Neural cell (in vitro differentiated cells): Measurements from ENCODE around the gene GARIN3. TPM values are rescaled to one million over a fixed set of nuclear protein-coding genes. Genes with fewer than 3 reads are reported as not detected.

Source experiments
- H2AFZ ChIP-seq: fragments of 200-600, 300-800 bp; sonication (generic), shearing (Covaris generic); 2 replicates; pipeline ENCODE4 v1.6.0; 2014; ENCODE audit warnings: low read depth, mild to moderate bottlenecking, antibody characterized with exemption, low read length, moderate library complexity
- H3F3A ChIP-seq: fragments of 200-600 bp; shearing (Covaris generic); 2 replicates; pipeline ENCODE4 v1.6.1; 2016; ENCODE audit warnings: mild to moderate bottlenecking, moderate library complexity, mixed read lengths, antibody characterized with exemption, low read length; ENCODE audit not compliant: insufficient read depth, poor library complexity, severe bottlenecking
- H3K27ac ChIP-seq: fragments of 200-600, 300-800 bp; sonication (generic), shearing (Covaris generic); 2 replicates; pipeline ENCODE4 v1.5.1; 2014; ENCODE audit warnings: mild to moderate bottlenecking, low read length, moderate library complexity
- H3K27me3 ChIP-seq: fragments of 300-800, 200-600 bp; sonication (generic), shearing (Covaris generic); 2 replicates; pipeline ENCODE4 v1.6.0; 2014; ENCODE audit warnings: mild to moderate bottlenecking, low read depth, low read length, moderate library complexity; ENCODE audit not compliant: insufficient read depth
- H3K36me3 ChIP-seq: fragments of 300-800, 200-600 bp; sonication (generic), shearing (Covaris generic); 2 replicates; pipeline ENCODE4 v1.5.1; 2014; ENCODE audit warnings: mild to moderate bottlenecking, antibody characterized with exemption, low read length, moderate library complexity; ENCODE audit not compliant: insufficient read depth
- H3K4me2 ChIP-seq: fragments of 300-800, 200-600 bp; sonication (generic), shearing (Covaris generic); 2 replicates; pipeline ENCODE4 v1.6.0; 2014; ENCODE audit warnings: mild to moderate bottlenecking, low read length
- H3K4me3 ChIP-seq: fragments of 300-800, 200-600 bp; sonication (generic), shearing (Covaris generic); 2 replicates; pipeline ENCODE4 v1.5.1; 2014; ENCODE audit warnings: mild to moderate bottlenecking, low read length, moderate library complexity
- H3K79me2 ChIP-seq: fragments of 200-600 bp; shearing (Covaris generic); replicated peaks from 2 replicates; pipeline ENCODE4 v1.6.0; 2014; ENCODE audit warnings: mild to moderate bottlenecking, low read length, moderate library complexity; ENCODE audit not compliant: insufficient read depth
- H3K9ac ChIP-seq: fragments of 300-800, 200-600 bp; sonication (generic), shearing (Covaris generic); 2 replicates; pipeline ENCODE4 v1.6.1; 2016; ENCODE audit warnings: mild to moderate bottlenecking, low read length, mixed read lengths
- H3K9me2 ChIP-seq: fragments of 200-600 bp; shearing (Covaris generic); 2 replicates; pipeline ENCODE4 v1.6.1; 2016; ENCODE audit warnings: mild to moderate bottlenecking, low read length, mixed read lengths; ENCODE audit not compliant: insufficient read depth
- H3K9me3 ChIP-seq: fragments of 200-600, 300-800 bp; sonication (generic), shearing (Covaris generic); 2 replicates; pipeline ENCODE4 v1.6.1; 2016; ENCODE audit warnings: mild to moderate bottlenecking, mixed run types, low read length, moderate library complexity, mixed read lengths
- H4K20me1 ChIP-seq: fragments of 200-600 bp; shearing (Covaris generic); 2 replicates; pipeline ENCODE4 v1.6.1; 2016; ENCODE audit warnings: mild to moderate bottlenecking, mixed run types; ENCODE audit not compliant: insufficient read depth
- EP300 ChIP-seq: fragments of 450-650 bp; conservative IDR thresholded peaks from 2 replicates; pipeline ENCODE4 v1.6.1; 2014; ENCODE audit warnings: antibody characterized with exemption, mild to moderate bottlenecking, moderate library complexity; ENCODE audit not compliant: poor library complexity, severe bottlenecking
- EZH2 ChIP-seq: fragments of 200-600, 300-800 bp; shearing (Covaris generic), sonication (generic); IDR thresholded peaks from 2 replicates; pipeline ENCODE4 v1.6.1; 2014; ENCODE audit warnings: antibody characterized with exemption, low read length, borderline replicate concordance, mild to moderate bottlenecking; ENCODE audit not compliant: insufficient read depth, poor library complexity, severe bottlenecking
- MXI1 ChIP-seq: fragments of 450-650 bp; conservative IDR thresholded peaks from 2 replicates; pipeline ENCODE4 v1.6.1; 2014; ENCODE audit warnings: antibody characterized with exemption, mild to moderate bottlenecking; ENCODE audit not compliant: poor library complexity, severe bottlenecking
- POLR2AphosphoS5 ChIP-seq: IDR thresholded peaks from 2 replicates; pipeline ENCODE4 v1.6.1; 2012
- RAD21 ChIP-seq: fragments of 450-650 bp; conservative IDR thresholded peaks from 2 replicates; pipeline ENCODE4 v1.6.1; 2014; ENCODE audit warnings: antibody characterized with exemption, mild to moderate bottlenecking, moderate library complexity
- SMC3 ChIP-seq: fragments of 450-650 bp; conservative IDR thresholded peaks from 2 replicates; pipeline ENCODE4 v1.6.1; 2014; ENCODE audit warnings: antibody characterized with exemption, mild to moderate bottlenecking, moderate library complexity; ENCODE audit not compliant: poor library complexity
- TAF1 ChIP-seq: IDR thresholded peaks from 2 replicates; pipeline ENCODE4 v1.6.1; 2012; ENCODE audit warnings: low read depth
- polyA plus RNA-seq: library from polyadenylated mRNA; depleted of rRNA; stranded (reverse); fragments of >200 nt; gene quantifications from 2 replicates; pipeline ENCODE4 v1.2.3, GENCODE V29; 2014
- TF ChIP-seq, protein P1 (sequence below): IDR thresholded peaks from 2 replicates; pipeline ENCODE4 v1.6.1; 2012; ENCODE audit warnings: borderline replicate concordance
- TF ChIP-seq, protein P2 (sequence below): fragments of 450-650 bp; IDR thresholded peaks from 2 replicates; pipeline ENCODE4 v1.5.1; 2014; ENCODE audit warnings: antibody characterized with exemption, mild to moderate bottlenecking, moderate library complexity; ENCODE audit not compliant: poor library complexity, severe bottlenecking

Gene GARIN3
- polyA plus RNA-seq, 1 donor from 2014 or later, result not detected

DNA sequence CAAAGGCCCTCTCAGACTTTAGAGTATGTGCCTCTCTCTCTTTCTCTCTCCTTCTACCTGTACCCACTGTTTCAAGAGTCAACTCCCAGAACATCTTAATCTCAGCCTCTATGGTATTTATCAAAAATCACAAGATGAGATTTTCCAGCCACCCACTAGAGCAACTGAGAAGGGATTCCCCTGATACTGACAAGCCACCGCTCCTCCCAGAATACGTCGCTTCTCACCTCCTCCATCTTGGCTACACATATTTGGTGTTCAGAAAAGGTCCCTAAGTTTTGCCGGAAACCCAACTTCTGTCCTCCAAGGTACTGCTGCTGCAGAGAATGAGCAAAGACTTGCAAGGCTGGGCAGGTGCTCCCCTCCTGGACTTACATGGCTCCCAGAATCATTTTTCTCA lies 6.1 kb downstream of the GARIN3 start:
- H3K36me3 ChIP-seq, result no peaks in the 10 kb centered on the region
- no peaks in the 10 kb centered on the region for H3K27me3 ChIP-seq
- no peak overlapping the region for H3K4me2 ChIP-seq
- H3K9ac ChIP-seq, result no peak overlapping the region
- no peaks in the 10 kb centered on the region for H3K9me3 ChIP-seq
- H3K27ac ChIP-seq, result no peak overlapping the region
- no peak overlapping the region for H3K4me3 ChIP-seq
- no peaks in the 10 kb centered on the region for H3K79me2 ChIP-seq
- H3K9me2 ChIP-seq, result no peaks in the 10 kb centered on the region
- no peak for TF ChIP-seq MXI1
- TF ChIP-seq EP300, result no peak
- no peak for TF ChIP-seq SMC3
- TF ChIP-seq RAD21, result no peak
- TF ChIP-seq, protein P1, sequence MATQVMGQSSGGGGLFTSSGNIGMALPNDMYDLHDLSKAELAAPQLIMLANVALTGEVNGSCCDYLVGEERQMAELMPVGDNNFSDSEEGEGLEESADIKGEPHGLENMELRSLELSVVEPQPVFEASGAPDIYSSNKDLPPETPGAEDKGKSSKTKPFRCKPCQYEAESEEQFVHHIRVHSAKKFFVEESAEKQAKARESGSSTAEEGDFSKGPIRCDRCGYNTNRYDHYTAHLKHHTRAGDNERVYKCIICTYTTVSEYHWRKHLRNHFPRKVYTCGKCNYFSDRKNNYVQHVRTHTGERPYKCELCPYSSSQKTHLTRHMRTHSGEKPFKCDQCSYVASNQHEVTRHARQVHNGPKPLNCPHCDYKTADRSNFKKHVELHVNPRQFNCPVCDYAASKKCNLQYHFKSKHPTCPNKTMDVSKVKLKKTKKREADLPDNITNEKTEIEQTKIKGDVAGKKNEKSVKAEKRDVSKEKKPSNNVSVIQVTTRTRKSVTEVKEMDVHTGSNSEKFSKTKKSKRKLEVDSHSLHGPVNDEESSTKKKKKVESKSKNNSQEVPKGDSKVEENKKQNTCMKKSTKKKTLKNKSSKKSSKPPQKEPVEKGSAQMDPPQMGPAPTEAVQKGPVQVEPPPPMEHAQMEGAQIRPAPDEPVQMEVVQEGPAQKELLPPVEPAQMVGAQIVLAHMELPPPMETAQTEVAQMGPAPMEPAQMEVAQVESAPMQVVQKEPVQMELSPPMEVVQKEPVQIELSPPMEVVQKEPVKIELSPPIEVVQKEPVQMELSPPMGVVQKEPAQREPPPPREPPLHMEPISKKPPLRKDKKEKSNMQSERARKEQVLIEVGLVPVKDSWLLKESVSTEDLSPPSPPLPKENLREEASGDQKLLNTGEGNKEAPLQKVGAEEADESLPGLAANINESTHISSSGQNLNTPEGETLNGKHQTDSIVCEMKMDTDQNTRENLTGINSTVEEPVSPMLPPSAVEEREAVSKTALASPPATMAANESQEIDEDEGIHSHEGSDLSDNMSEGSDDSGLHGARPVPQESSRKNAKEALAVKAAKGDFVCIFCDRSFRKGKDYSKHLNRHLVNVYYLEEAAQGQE, result no peak
- TF ChIP-seq POLR2AphosphoS5, result no peak
- TF ChIP-seq, protein P2, sequence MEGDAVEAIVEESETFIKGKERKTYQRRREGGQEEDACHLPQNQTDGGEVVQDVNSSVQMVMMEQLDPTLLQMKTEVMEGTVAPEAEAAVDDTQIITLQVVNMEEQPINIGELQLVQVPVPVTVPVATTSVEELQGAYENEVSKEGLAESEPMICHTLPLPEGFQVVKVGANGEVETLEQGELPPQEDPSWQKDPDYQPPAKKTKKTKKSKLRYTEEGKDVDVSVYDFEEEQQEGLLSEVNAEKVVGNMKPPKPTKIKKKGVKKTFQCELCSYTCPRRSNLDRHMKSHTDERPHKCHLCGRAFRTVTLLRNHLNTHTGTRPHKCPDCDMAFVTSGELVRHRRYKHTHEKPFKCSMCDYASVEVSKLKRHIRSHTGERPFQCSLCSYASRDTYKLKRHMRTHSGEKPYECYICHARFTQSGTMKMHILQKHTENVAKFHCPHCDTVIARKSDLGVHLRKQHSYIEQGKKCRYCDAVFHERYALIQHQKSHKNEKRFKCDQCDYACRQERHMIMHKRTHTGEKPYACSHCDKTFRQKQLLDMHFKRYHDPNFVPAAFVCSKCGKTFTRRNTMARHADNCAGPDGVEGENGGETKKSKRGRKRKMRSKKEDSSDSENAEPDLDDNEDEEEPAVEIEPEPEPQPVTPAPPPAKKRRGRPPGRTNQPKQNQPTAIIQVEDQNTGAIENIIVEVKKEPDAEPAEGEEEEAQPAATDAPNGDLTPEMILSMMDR, result no peak
- no peak for TF ChIP-seq EZH2
- no peak for TF ChIP-seq TAF1
- no peaks in the 10 kb centered on the region for H3F3A ChIP-seq
- no peak overlapping the region for H2AFZ ChIP-seq
- no peaks in the 10 kb centered on the region for H4K20me1 ChIP-seq

DNA sequence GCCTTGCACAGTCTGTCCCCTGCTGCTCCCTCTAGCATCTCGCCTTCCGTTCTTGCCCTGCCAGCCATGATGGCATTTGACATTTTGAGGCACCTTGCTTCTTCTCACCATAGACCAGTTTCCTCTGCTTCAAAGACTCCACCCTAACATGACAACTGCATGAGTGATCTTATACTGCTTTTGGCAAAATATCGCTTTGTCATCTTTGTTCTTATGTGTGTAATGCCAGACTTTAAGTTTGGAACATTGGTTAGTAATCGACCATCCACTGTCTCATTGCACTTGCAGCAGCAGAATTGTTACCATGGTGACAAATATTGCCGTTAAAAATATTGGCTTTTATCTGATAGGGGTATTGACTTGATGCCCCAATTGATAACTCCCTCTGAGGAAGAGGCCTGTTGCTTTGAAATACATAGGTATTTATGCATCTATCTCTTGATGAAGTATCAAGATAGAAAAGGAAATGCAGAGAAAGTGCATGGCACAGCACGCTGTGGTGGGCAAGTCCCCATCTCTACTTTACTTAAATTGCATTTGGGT lies 6.8 kb downstream of the GARIN3 start:
- no peaks in the 10 kb centered on the region for H3K36me3 ChIP-seq
- H2AFZ ChIP-seq, result no peak overlapping the region
- no peaks in the 10 kb centered on the region for H3F3A ChIP-seq
- H3K9me3 ChIP-seq, result no peaks in the 10 kb centered on the region
- no peak overlapping the region for H3K27ac ChIP-seq
- no peak overlapping the region for H3K4me2 ChIP-seq
- H3K9ac ChIP-seq, result no peak overlapping the region
- H4K20me1 ChIP-seq, result no peaks in the 10 kb centered on the region
- H3K79me2 ChIP-seq, result no peaks in the 10 kb centered on the region
- no peaks in the 10 kb centered on the region for H3K27me3 ChIP-seq
- no peak overlapping the region for H3K4me3 ChIP-seq
- H3K9me2 ChIP-seq, result no peaks in the 10 kb centered on the region
- TF ChIP-seq MXI1 (no peak), EZH2 (no peak), RAD21 (no peak), EP300 (no peak), SMC3 (no peak), TAF1 (no peak), POLR2AphosphoS5 (no peak)
- TF ChIP-seq, protein P2, result no peak
- TF ChIP-seq, protein P1, result no peak
